Measurements from ENCODE around the gene THRB.

- TF ChIP-seq EZH2 (IDR thresholded peaks at IDR 0.05): no peak
- no peak for TF ChIP-seq POLR2AphosphoS5 (IDR thresholded peaks at IDR 0.05; ENCODE audit: borderline replicate concordance, low read depth, low read length)
These were observed 371.1 kb downstream of the THRB start for GRCh38 chr3:24123596-24123995.
